ENCODE measurements around the gene GPR183.

GPR183 gene

GRCh38 chr13:99313501-99313900 lies 6.3 kb upstream of the GPR183 start:
- DNase-seq (ENCODE audit: extremely low spot score) = no peak
- TF ChIP-seq HDGF (IDR thresholded peaks at IDR 0.05; ENCODE audit: borderline replicate concordance) (no peak), FOXM1 (IDR thresholded peaks at IDR 0.05; ENCODE audit: borderline replicate concordance) (no peak), NFRKB (IDR thresholded peaks at IDR 0.05) (no peak), LEF1 (IDR thresholded peaks at IDR 0.05; ENCODE audit: borderline replicate concordance) (no peak), TARDBP (IDR thresholded peaks at IDR 0.05) (no peak), CTBP1 (IDR thresholded peaks at IDR 0.05; ENCODE audit: borderline replicate concordance) (no peak), ARNT (IDR thresholded peaks at IDR 0.05) (no peak), SUZ12 (IDR thresholded peaks at IDR 0.05) (no peak), BHLHE40 (IDR thresholded peaks at IDR 0.05; ENCODE audit: borderline replicate concordance) (no peak), FOXK2 (IDR thresholded peaks at IDR 0.05) (no peak), ZNF384 (IDR thresholded peaks at IDR 0.05) (no peak), FOXA1 (IDR thresholded peaks at IDR 0.05) (no peak), PKNOX1 (IDR thresholded peaks at IDR 0.05) (no peak), ELF4 (IDR thresholded peaks at IDR 0.05) (no peak), SP1 (IDR thresholded peaks at IDR 0.05) (no peak), L3MBTL2 (conservative IDR thresholded peaks at IDR 0.05) (no peak)
- ChIA-PET CTCF (no interaction called here), POLR2A (no interaction called here)

- DNase-seq (ENCODE audit: extremely low spot score) = no peak
- CTCF ChIA-PET = no interaction called here
- POLR2A ChIA-PET = no interaction called here
These were observed 5.3 kb upstream of the GPR183 start for GRCh38 chr13:99312493-99312883.

GRCh38 chr13:99311748-99312492 lies 4.7 kb upstream of the GPR183 start:
- ChIA-PET CTCF (no interaction called here), POLR2A (no interaction called here)
- TF ChIP-seq FOXK2 (IDR thresholded peaks at IDR 0.05) (no peak), L3MBTL2 (conservative IDR thresholded peaks at IDR 0.05) (no peak), BHLHE40 (IDR thresholded peaks at IDR 0.05; ENCODE audit: borderline replicate concordance) (no peak), PKNOX1 (IDR thresholded peaks at IDR 0.05) (no peak), LEF1 (IDR thresholded peaks at IDR 0.05; ENCODE audit: borderline replicate concordance) (no peak), FOXM1 (IDR thresholded peaks at IDR 0.05; ENCODE audit: borderline replicate concordance) (no peak), SUZ12 (IDR thresholded peaks at IDR 0.05) (no peak), CTBP1 (IDR thresholded peaks at IDR 0.05; ENCODE audit: borderline replicate concordance) (no peak), SP1 (IDR thresholded peaks at IDR 0.05) (no peak), ARNT (IDR thresholded peaks at IDR 0.05) (no peak)
- no peak for DNase-seq (ENCODE audit: extremely low spot score)

More at GRCh38 chr13:99312493-99312883, 5.3 kb upstream of the GPR183 start:
- no peak for TF ChIP-seq PKNOX1 (IDR thresholded peaks at IDR 0.05)
- no peak for TF ChIP-seq CTBP1 (IDR thresholded peaks at IDR 0.05; ENCODE audit: borderline replicate concordance)
- no peak for TF ChIP-seq ZNF384 (IDR thresholded peaks at IDR 0.05)
- TF ChIP-seq ARNT (IDR thresholded peaks at IDR 0.05) = no peak
- no peak for TF ChIP-seq HDGF (IDR thresholded peaks at IDR 0.05; ENCODE audit: borderline replicate concordance)
- TF ChIP-seq SUZ12 (IDR thresholded peaks at IDR 0.05) = no peak
- TF ChIP-seq L3MBTL2 (conservative IDR thresholded peaks at IDR 0.05) = no peak

GRCh38 chr13:99311137-99311536 lies 3.9 kb upstream of the GPR183 start:
- ChIA-PET CTCF (no interaction called here), POLR2A (no interaction called here)
- no peak for DNase-seq (ENCODE audit: extremely low spot score)
- TF ChIP-seq ELF4 (IDR thresholded peaks at IDR 0.05) = no peak
- TF ChIP-seq TARDBP (IDR thresholded peaks at IDR 0.05) = no peak
- no peak for TF ChIP-seq NFRKB (IDR thresholded peaks at IDR 0.05)
- TF ChIP-seq SUZ12 (IDR thresholded peaks at IDR 0.05) = no peak
- no peak for TF ChIP-seq ZNF384 (IDR thresholded peaks at IDR 0.05)
- TF ChIP-seq PKNOX1 (IDR thresholded peaks at IDR 0.05) = no peak
- no peak for TF ChIP-seq SP1 (IDR thresholded peaks at IDR 0.05)
- TF ChIP-seq ARNT (IDR thresholded peaks at IDR 0.05) = no peak
- TF ChIP-seq CTBP1 (IDR thresholded peaks at IDR 0.05; ENCODE audit: borderline replicate concordance) = no peak
- no peak for TF ChIP-seq L3MBTL2 (conservative IDR thresholded peaks at IDR 0.05)
- TF ChIP-seq HDGF (IDR thresholded peaks at IDR 0.05; ENCODE audit: borderline replicate concordance) = no peak
- TF ChIP-seq LEF1 (IDR thresholded peaks at IDR 0.05; ENCODE audit: borderline replicate concordance) = no peak
- no peak for TF ChIP-seq FOXA1 (IDR thresholded peaks at IDR 0.05)
- TF ChIP-seq FOXK2 (IDR thresholded peaks at IDR 0.05) = no peak
- no peak for TF ChIP-seq BHLHE40 (IDR thresholded peaks at IDR 0.05; ENCODE audit: borderline replicate concordance)
- no peak for TF ChIP-seq FOXM1 (IDR thresholded peaks at IDR 0.05; ENCODE audit: borderline replicate concordance)

GRCh38 chr13:99310382-99311031 lies 3.3 kb upstream of the GPR183 start:
- no peak for DNase-seq (ENCODE audit: extremely low spot score)
- ChIA-PET CTCF (no interaction called here), POLR2A (no interaction called here)
- TF ChIP-seq ZNF384 (IDR thresholded peaks at IDR 0.05) (no peak), SP1 (IDR thresholded peaks at IDR 0.05) (no peak), CTBP1 (IDR thresholded peaks at IDR 0.05; ENCODE audit: borderline replicate concordance) (no peak), LEF1 (IDR thresholded peaks at IDR 0.05; ENCODE audit: borderline replicate concordance) (no peak), TARDBP (IDR thresholded peaks at IDR 0.05) (no peak), ARNT (IDR thresholded peaks at IDR 0.05) (no peak), FOXA1 (IDR thresholded peaks at IDR 0.05) (no peak), BHLHE40 (IDR thresholded peaks at IDR 0.05; ENCODE audit: borderline replicate concordance) (no peak), SUZ12 (IDR thresholded peaks at IDR 0.05) (no peak), L3MBTL2 (conservative IDR thresholded peaks at IDR 0.05) (no peak), PKNOX1 (IDR thresholded peaks at IDR 0.05) (no peak), ELF4 (IDR thresholded peaks at IDR 0.05) (no peak), FOXK2 (IDR thresholded peaks at IDR 0.05) (no peak)

All from HEK293T (cell line).